Calu3 (cell line): ENCODE data around the gene C1orf21. TPM values are rescaled to one million over a fixed set of nuclear protein-coding genes. Genes with fewer than 3 reads are reported as not detected.

ENCODE experiments used
- BruUV-seq: library from RNA; stranded (reverse); fragments of 400-500 nt; replicated peaks from 2 replicates; lab custom pipeline; 2021; lab: Mats Ljungman, UMichigan
- CTCF ChIA-PET: fragments of 300-600 bp; sonication (Branson Sonifier 250); formaldehyde crosslinking; loops from one replicate; lab custom pipeline; 2022; ENCODE audit warnings: antibody characterized with exemption; lab: Charles Lee
- DNase-seq: peaks from one replicate; pipeline ENCODE4 v3.0.0; 2022
- H3K27ac Mint-ChIP-seq: one replicate; pipeline ENCODE4 v1.8.0; 2022; ENCODE audit warnings: mixed read lengths; ENCODE audit not compliant: unreplicated experiment
- H3K27me3 Mint-ChIP-seq: one replicate; pipeline ENCODE4 v1.8.0; 2022; ENCODE audit warnings: mixed read lengths; ENCODE audit not compliant: unreplicated experiment
- H3K36me3 Mint-ChIP-seq: one replicate; pipeline ENCODE4 v1.8.0; 2022; ENCODE audit warnings: mild to moderate bottlenecking, moderate library complexity, mixed read lengths; ENCODE audit not compliant: insufficient read depth, unreplicated experiment
- H3K4me1 Mint-ChIP-seq: one replicate; pipeline ENCODE4 v1.8.0; 2022; ENCODE audit warnings: mild to moderate bottlenecking, low read depth, mixed read lengths; ENCODE audit not compliant: unreplicated experiment
- H3K4me3 Mint-ChIP-seq: one replicate; pipeline ENCODE4 v1.8.0; 2022; ENCODE audit warnings: mild to moderate bottlenecking, low read depth, moderate library complexity, mixed read lengths; ENCODE audit not compliant: unreplicated experiment
- H3K9me3 Mint-ChIP-seq: one replicate; pipeline ENCODE4 v1.8.0; 2022; ENCODE audit warnings: low read depth, mixed read lengths; ENCODE audit not compliant: unreplicated experiment
- intact Hi-C: fragments of 100-400 bp; cut with micrococcal nuclease; formaldehyde crosslinking; loops from one replicate; pipeline ENCODE4 v1.10.0; 2022; ENCODE audit not compliant: unreplicated experiment
- total RNA-seq: library from RNA; stranded (reverse); gene quantifications from 2 replicates; pipeline ENCODE4 v1.2.3, GENCODE V29; 2022
- TF ChIP-seq, protein P1 (sequence below): fragments of 200-600 bp; IDR thresholded peaks from one replicate; pipeline ENCODE4 v1.8.0; 2022; ENCODE audit warnings: antibody characterized with exemption; ENCODE audit not compliant: unreplicated experiment

Gene C1orf21
- total RNA-seq, 1 experiment from 2014 or later, result 20.6 TPM

DNA sequence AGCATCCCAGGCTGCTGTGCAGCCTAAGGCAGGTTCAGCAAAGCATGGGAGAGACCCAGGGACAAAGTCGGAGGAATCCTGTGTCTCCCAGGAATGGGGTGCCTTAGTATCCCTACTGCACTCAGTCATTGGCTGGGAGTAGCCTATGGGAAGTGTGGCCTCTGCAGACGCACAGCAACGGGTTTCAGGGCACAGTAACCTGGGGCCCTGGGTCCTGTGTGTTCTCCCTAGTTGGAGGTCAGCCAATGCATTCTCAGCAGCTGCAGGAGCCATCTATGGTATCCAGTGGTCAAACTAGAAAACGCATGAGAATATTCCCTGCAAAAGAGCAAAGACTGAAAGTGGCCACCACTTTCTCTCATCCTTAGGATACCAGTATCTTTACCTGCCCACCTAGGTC lies 13.7 kb upstream of the C1orf21 start:
- no peak overlapping the region for H3K27ac Mint-ChIP-seq
- no peaks in the 10 kb centered on the region for H3K27me3 Mint-ChIP-seq
- DNase-seq, result no peak
- no peaks in the 10 kb centered on the region for H3K9me3 Mint-ChIP-seq
- no TSS peak for BruUV-seq
- H3K4me3 Mint-ChIP-seq, result no peak overlapping the region
- intact Hi-C loops, result no loop called here
- no peaks in the 10 kb centered on the region for H3K36me3 Mint-ChIP-seq
- CTCF ChIA-PET, result no interaction called here
- H3K4me1 Mint-ChIP-seq, result no peaks in the 10 kb centered on the region
- TF ChIP-seq, protein P1, sequence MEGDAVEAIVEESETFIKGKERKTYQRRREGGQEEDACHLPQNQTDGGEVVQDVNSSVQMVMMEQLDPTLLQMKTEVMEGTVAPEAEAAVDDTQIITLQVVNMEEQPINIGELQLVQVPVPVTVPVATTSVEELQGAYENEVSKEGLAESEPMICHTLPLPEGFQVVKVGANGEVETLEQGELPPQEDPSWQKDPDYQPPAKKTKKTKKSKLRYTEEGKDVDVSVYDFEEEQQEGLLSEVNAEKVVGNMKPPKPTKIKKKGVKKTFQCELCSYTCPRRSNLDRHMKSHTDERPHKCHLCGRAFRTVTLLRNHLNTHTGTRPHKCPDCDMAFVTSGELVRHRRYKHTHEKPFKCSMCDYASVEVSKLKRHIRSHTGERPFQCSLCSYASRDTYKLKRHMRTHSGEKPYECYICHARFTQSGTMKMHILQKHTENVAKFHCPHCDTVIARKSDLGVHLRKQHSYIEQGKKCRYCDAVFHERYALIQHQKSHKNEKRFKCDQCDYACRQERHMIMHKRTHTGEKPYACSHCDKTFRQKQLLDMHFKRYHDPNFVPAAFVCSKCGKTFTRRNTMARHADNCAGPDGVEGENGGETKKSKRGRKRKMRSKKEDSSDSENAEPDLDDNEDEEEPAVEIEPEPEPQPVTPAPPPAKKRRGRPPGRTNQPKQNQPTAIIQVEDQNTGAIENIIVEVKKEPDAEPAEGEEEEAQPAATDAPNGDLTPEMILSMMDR, result no peak

DNA sequence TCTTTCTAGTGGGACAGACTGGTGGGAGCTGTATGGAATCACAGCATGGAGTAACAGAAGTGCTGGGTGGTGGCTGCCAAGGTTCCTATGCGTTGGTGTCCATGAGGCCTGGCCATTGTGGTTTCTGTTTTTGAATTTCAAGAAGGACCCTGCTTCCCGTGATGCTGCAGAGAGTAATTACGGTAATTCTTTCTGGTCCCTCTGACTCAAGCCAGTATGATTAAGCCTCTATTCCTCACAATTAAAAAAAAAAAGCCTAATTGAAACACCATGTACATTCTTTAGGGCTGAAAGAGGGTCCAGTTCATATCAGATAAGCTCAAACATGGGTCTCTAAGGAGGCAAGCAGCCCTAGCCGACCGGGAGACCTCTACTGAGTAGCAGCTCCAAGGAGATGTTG lies 10.5 kb upstream of the C1orf21 start:
- BruUV-seq, result no TSS peak
- no peaks in the 10 kb centered on the region for H3K27me3 Mint-ChIP-seq
- H3K9me3 Mint-ChIP-seq, result no peaks in the 10 kb centered on the region
- CTCF ChIA-PET, result no interaction called here
- peaks cover 8% of the 10 kb centered on the region for H3K4me1 Mint-ChIP-seq
- no peak overlapping the region for H3K4me3 Mint-ChIP-seq
- intact Hi-C loops, result no loop called here
- TF ChIP-seq, protein P1, result no peak
- H3K27ac Mint-ChIP-seq, result no peak overlapping the region
- no peak for DNase-seq
- H3K36me3 Mint-ChIP-seq, result no peaks in the 10 kb centered on the region

DNA sequence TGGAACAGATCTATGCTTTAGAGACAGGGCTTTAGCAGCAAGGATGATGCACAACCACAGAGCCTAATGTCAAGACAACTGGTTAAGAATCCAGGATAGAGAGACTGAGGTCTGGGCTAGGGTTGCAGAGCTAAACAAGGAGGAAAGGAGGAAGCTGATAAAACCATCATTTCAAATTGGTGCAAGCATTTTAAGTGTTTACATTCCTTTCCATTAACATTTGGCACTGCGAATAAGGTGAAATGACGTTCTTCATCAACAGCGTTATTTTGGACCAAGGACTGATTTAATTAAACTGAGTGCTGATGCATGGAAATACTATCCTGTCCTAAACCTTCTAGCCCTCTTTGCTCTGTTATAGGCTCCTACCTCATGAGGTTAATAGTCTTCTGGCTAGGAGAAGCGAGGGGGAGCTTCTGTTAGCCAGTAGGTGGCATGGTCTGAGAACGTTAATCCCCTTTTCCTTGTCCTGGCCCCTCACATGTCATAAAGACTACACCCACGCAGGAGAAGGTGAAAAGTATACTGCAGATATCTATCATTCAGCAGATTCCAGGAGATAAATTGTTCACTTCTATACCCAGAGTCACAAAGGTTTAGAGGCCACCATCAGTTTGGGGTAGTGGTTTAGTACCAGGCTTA lies 7.6 kb upstream of the C1orf21 start:
- intact Hi-C loops, result loop anchor here (1.0 kb wide), 2 partner anchors 184 to 285 kb away; no protein-coding TSS in a partner anchor
- CTCF ChIA-PET, result interaction anchor here (1.1 to 4.3 kb wide), 5 partner anchors 11 to 285 kb away, joined by 3 to 40 read pairs (median 5); no protein-coding TSS in a partner anchor

DNA sequence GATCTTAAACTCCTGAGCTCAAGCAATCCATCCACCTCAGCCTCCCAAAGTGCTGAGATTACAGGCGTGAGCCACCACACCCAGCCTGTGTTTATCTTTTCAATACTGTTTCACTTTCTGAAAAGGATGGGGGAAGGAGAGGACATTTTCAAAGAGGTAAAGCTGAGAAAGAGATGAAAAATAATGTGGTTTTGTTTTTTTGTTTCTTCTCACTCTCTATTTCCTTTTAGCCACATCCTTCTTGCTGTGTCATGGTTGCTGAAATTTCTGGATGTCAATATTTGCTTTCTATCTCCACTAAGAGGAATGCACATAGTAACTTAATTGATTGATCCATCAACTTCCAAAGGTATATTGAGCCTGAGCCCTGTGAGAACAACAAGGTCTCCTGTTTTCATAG lies 6.4 kb upstream of the C1orf21 start:
- Mint-ChIP-seq H3K4me1 (peaks cover 9% of the 10 kb centered on the region), H3K9me3 (no peaks in the 10 kb centered on the region), H3K27ac (no peak overlapping the region), H3K36me3 (peaks cover 2% of the 10 kb centered on the region), H3K27me3 (no peaks in the 10 kb centered on the region), H3K4me3 (no peak overlapping the region)
- no TSS peak for BruUV-seq
- intact Hi-C loops, result no loop called here
- no peak for DNase-seq
- TF ChIP-seq, protein P1, result no peak
- CTCF ChIA-PET, result interaction anchor here (1.2 to 4.3 kb wide), 2 partner anchors 28 to 284 kb away, joined by 3 to 40 read pairs; no protein-coding TSS in a partner anchor

More for the DNA sequence above, 7.6 kb upstream of the C1orf21 start:
- no peaks in the 10 kb centered on the region for H3K9me3 Mint-ChIP-seq
- H3K27me3 Mint-ChIP-seq, result no peaks in the 10 kb centered on the region
- no peaks in the 10 kb centered on the region for H3K36me3 Mint-ChIP-seq
- H3K27ac Mint-ChIP-seq, result no peak overlapping the region
- peak; percentile 35 for DNase-seq
- BruUV-seq, result no TSS peak
- H3K4me1 Mint-ChIP-seq, result peaks cover 8% of the 10 kb centered on the region
- H3K4me3 Mint-ChIP-seq, result no peak overlapping the region
- TF ChIP-seq, protein P1, result no peak
